CD4-positive, alpha-beta T cell treated with Interleukin-1 beta for 1 hour (primary cell): Measurements from ENCODE around the gene LGALS12.
A peak's percentile ranks its signal among the peaks of the same experiment; 100 is the strongest.
"Not testable (repeated sequence)": the region's sequence is repeated elsewhere in the genome, so short reads cannot be mapped to it uniquely, and the experiment has no call there.

ENCODE experiments used
- DNase-seq, 2 donors: peaks; one replicate each; pipeline ENCODE4 v3.0.0-alpha.2; 2020 to 2022

Gene LGALS12

DNA sequence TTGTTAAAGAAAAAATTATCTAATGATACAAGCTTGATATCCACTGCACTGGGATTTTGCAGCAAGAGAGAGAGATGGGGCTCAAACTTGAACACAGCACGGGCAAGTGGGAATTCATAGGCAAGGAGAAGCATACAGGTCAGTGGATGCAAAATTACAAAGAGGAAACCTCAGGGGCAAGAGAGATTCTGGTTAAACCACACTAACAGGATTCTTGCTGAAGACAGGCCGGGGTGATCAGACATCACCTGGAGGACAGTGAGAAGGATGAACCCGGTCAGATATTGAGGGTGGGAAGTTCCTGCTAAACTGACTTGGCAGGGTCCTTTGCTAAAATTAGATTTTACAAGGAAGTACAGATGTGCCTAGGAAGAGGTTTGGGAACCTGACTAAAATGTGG lies 28.2 kb downstream of the LGALS12 start:
- no peak for DNase-seq

DNA sequence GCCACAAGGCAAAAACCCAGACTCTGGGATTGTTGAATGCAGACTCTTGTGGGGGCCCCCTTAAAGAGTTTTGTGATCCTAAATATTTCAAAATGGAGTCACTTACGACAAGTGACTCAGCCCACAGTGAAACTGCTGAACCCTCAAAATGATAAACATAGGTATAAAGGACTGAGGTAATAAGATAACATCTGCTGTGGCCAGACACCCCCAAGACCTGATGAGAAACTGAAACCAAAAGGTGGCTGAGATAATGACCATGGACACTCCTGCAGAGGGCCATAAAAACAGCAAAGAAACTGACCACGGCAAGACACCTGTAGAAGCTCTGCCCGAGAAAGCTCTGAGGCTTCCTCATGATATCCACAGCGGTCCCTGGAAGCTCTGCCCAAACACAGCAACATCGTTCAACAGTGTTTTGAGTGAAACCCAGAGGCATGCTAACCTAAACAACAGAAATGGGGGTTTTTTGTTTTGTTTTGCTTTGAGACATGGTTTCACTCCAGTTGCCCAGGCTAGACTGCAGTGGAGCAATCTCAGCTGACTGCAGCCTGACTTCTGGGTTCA lies 29.1 kb downstream of the LGALS12 start:
- DNase-seq: peak; percentile 25 to 48

DNA sequence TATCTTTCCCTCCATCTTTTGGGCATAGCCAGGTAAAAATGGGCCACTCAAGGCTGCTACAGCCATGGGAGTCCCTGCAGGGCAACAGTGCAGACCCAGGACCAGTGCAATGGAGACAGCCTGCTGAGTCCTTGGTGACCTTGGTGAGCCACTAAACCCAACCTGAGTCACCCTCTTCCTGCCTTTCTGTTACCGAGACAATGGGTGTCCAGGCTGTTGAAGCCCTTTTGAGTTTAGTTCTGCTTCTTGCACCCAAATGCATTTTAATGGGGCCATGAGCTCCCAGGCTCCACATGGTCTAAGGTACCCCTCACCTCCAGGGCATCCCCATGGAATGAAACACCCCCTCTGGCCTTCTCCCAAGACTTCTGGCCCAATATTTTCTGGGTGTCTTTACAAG lies 29.9 kb downstream of the LGALS12 start:
- DNase-seq: peak; percentile 23 to 40

DNA sequence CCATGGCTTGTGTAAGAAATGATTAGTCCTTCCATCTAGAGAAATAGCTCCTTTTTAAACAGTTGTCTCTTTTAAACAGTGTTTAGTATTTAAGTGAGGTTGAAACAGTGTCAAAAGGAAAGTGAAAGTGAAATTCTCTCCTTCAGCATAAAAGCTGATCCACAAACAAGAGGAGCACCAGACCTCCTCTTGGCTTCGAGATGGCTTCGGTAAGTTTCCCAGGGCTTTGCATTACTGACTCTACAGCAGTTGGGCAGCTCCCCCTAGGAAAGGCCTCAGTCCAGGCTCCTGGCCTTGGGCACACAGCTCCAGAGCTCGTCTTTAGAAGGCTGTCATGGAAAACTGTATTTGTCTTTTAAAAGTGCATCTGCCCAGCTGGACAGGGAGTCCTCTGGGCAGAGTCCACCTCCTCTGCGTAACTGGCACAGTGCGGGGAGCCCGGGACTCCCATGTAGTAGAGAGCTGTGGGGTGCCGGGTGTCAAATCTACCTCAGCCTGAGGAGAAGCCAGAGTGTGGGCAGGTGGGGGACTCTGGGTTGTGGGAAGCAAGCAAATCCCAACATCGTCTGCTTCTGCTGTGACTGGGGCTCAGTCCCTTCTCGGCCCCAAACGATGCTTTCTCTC lies 30.9 kb downstream of the LGALS12 start, which contains the start of gene PLAAT4:
Gene PLAAT4 (plus strand): TSS at position 140 of the 624 bp plus-strand sequence. CDS start 61 bp downstream, at position 201.
- peak in 1 of 2 donors; percentile 68 for DNase-seq

DNA sequence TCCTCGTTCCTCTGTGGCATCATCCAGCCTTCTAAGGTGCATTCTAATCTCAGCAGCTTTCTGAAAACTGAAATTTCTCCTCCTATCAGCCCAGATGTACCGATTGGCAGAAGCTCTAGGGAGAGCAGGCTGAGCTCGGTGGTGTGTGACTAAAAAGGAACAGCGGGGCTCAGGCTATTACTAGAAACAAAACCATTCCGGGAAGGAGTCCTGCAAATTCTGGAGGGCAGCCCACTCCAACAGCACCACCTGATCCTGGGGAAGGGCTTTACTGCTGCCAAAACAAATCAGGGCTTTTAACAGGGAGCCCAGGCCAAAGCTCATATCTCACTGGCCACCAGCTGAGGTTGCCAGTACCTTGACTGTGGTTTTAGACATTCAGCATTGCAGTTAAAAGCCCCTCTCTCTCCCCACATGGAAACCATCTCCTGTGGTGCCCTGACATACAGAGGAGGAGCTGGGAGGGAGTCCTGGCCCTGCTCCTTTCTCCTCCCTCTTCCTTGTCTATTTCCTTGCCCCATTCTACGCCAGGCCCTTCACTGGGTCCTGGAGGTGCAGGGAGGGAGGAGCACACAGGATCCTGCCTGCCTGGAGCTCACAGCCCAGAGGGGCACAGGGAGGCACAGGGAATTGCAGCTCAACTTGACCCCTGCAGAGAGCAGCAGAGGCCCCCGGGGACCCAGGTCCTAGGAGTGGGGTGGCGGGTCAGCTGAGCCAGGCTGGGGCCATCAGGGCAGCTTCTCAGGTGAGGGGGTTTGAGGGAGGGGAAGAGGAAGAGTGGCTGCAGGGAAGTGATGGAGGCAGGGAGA lies 31.6 kb downstream of the LGALS12 start:
- peak in 1 of 2 donors; percentile 18 for DNase-seq

DNA sequence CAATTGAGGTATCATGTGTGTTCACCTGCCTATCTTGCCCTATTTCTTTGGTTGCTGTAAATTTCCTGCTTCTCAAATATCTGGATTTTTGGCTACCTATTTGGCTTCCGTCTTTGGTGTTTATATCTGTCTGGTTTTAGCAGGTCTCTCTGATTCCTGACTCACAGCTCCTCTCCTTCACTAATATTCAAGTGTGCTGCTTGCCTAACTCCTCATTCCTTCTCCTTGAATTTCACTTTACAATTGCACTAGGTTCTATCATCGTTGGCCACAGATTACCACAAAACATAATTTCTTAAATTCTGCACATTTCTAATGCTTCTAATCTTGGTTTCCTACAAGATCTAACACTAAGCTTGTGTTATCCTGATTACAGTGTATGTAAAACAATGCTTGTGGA lies 36.6 kb downstream of the LGALS12 start:
- not testable (repeated sequence) for DNase-seq

DNA sequence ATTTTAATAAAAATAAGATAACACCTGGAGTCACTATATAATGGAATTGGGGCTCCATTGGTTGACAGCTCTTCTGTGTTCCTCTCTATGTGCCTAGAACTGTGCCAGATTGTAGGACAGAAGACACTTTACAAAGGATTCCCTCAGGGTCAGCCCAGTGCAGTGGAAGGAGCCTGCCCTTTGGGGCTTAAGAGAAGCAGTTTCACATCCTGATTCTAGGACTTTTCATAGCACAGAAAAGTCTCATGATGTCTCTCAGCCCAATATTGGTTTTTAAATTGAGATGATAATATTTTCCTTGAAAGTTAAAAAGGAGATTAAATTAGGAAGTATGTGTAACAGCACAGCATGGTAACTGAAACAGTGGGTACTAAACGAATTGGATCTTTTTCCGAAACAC lies 37.8 kb downstream of the LGALS12 start:
- no peak for DNase-seq

DNA sequence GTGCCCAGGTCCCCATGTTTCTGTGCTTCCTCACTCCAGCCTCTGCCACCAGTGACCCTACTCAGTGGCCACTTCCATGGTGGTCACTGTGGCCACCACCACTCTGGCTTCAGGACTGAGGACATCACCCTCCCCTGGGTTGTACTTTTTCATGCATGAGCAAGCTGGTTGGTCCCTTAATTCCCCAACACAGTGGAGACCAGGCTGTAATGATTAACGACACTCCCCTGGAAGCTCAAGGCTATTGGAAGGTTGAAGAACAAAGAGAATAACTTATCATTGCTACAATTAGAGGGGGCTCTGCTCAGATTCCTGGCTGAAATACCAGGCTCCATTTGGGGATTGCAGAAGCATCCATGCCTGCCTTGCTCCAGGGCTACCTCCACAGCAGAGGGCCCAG lies 41.2 kb downstream of the LGALS12 start:
- no peak for DNase-seq

DNA sequence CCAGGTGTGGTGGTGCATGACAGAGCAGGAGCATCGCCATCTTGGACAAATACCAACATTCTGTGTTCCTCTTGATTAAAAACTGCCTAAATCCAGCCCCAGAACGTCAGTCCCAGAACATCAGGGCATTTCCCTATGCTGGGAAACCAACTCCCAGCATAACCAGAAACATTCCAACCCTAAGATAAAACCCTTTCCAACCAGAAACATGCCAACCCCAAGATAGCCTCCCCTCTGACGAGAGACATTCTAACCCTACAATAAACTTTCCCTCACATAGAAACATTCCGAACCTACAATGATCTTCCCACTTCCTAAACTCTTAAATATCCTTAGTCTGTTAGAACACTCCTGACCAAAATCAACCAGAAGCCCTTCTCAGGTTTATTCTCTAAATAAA lies 42.3 kb downstream of the LGALS12 start:
- no peak for DNase-seq

DNA sequence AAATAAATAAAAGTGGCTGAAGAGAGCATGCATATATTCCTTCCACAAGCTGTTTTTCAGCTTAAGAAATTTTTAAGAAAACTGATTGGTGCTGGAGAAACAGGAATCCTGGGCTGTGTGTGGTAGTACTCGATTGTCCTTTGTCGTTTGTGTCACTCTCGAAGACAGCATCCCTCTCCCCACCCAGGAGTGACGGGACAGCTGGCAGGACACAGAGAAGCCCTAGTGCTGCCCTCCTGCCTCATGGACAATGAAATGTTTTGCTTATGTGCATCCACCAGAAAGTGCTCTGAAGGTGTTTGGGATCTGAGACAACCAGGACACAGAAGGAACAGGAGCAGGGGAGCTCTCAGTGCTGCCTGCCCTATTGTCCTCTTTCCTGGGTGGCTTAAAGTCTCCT lies 43.5 kb downstream of the LGALS12 start:
- DNase-seq: no peak

DNA sequence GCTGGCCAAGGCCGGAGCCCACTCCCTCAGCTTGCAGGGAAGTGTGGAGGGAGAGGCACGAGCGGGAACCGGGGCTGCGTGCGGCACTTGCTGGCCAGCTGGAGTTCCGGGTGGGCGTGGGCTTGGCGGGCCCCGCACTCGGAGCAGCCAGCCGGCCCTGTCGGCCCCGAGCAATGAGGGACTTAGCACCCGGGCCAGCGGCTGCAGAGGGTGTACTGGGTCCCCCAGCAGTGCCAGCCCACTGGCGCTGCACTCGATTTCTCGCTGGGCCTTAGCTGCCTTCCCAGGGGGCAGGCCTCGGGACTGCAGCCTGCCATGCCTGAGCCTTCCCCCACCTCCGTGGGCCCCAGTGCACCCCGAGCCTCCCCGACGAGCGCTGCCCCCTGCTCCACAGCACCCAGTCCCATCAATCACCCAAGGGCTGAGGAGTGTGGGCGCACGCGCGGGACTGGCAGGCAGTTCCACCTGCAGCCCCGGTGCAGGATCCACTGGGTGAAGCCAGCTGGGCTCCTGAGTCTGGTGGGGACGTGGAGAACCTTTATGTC lies 44.3 kb downstream of the LGALS12 start:
- DNase-seq: not testable (repeated sequence)

DNA sequence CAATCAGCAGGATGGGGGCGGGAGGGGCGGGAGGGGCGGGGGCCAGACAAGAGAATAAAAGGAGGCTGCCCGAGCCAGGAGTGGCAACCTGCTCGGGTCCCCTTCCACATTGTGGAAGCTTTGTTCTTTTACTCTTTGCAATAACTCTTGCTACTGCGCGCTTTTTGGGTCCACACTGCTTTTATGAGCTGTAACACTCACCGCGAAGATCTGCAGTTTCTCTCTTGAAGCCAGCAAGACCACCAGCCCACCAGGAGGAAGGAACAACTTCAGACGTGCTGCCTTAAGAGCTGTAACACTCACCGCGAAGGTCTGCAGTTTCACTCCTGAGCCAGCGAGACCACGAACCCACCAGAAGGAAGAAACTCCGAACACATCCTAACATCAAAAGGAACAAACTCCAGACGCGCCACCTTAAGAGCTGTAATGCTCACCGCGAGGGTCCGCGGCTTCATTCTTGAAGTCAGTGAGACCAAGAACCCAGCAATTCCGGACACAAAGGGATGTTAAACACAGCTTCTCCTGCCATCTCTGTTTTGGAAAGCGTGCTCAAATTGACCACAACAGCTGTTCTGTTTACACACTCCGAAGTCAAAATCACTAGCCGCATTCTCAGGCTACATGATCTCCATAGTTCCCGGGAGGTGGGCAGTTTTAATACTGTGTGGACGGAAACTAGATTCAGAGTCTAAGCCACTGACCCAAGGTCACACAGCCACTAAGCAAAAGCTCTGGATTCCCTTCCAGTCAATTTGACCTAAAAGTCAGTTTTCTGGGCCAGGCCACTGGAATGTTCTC lies 45.4 kb downstream of the LGALS12 start:
- DNase-seq: peak; percentile 59 to 60

DNA sequence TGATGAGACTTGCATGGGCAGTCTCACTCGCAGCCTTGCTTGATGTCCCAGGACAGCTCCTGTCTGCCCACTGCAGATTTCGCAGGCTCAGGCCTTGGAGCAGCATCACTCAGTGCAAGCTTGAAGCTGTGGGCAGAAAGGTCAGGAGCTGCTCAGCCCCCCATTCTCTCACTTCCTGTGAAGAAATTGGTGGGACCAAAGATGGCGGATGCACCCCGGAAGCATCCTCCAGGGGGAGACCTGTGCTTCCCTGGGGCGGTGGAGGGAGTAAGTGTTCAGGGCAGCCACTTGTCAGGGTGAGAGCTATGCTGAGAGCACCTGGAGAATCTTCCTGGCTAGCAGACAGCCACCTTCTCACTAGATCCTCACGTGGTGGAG lies 46.0 kb downstream of the LGALS12 start:
- DNase-seq: peak in 1 of 2 donors; percentile 39

DNA sequence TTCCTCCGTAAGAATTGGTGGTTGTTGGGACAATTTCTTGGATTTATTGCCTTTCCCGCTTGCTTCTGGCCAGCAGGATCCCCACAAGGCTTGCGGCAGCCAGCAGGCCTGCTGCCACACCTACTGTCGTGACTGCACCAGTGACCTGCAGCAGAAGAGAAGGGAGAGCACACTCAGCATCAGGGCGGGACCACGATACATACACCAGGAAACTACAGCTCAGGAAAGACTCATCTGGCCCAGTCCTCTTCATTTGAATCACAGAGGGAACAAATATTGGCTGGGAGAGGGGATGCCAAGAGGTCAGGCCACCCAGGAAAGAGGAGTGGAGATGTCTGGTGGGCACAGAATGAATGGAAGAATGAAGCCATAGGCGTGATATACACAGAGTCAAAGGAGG lies 47.0 kb downstream of the LGALS12 start:
- DNase-seq: no peak

DNA sequence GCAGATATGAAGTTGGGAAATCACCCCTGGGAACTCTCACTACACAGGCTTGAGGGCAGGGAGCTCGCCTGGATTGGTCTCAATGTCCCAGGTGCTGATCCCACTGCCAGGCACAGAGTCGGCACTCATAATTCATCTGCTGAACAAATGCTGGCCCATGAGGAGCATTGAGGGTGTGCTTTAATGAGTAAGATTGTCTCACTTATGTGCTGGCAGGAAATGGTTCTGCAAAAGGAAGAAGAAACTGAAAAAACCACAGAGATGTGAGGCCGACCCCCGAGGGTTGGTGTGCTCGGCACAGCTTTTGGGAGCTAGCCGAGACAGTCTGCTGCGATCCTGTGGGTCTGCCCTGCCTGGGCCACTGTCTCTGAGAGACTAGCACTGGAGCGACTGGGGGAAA lies 47.9 kb downstream of the LGALS12 start:
- peak; percentile 62 to 68 for DNase-seq

DNA sequence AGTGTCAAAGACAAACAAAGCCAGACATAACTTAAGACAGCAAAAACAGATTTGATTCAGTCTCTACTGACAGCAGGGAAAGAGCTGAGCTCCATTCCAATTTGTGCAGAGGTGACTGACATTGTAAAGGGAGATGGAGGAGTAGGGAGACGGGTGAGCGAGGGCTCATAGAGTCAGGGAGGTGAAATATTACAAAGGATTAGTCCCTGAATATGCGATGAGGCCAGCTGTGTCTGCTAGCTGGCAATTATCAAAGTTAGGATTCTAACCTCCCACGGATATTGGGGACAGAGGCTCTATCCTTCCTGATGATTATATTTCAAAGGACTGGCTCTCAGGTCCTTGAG lies 49.0 kb downstream of the LGALS12 start:
- no peak for DNase-seq

DNA sequence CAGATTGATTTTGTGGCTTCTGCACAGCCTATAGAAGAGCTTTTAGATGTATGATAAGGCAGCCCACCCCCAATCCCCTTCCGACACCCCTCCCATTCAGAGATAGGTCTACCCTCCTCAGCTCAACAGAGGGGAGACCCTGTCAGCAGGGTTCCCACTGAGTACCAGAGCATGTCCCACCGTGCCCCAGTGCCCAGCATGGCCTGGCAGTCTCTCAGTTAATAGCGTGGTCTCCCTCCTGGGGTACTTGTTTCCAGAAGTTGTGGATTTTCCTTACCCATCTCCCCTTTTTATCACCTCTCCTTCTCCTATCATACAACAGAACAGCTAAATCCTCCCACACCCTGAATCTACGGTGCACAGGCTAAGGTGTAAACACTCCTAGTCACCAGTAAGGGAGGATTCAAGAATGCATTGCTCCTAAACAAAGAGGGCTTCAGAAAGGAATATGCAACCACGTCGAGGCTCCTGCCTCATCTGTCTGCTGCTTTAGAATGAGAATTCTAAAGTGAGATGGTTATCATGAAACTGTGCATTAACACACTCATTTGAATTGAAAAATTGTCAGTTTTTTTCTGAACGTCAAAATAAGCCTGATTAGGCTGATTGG lies 50.6 kb downstream of the LGALS12 start:
- DNase-seq: no peak

DNA sequence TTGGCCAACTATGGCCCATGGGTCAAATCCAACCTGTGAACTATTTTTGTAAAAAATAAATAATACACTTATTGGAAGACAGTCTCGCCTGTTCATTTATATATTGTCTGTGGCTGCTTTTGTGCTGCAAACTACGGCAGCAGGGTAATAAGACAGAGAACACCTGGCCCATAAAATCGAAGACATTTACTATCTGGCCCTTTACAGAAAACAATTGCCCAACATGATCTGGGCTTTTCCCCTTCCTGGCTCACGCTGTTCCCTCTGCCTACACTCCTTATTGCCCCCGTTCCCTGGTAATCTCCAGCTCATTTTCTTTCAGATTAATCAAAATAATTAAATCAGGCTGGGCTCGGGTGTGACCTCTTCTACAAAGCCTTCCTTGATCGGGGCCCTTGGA lies 51.7 kb downstream of the LGALS12 start:
- DNase-seq: no peak

DNA sequence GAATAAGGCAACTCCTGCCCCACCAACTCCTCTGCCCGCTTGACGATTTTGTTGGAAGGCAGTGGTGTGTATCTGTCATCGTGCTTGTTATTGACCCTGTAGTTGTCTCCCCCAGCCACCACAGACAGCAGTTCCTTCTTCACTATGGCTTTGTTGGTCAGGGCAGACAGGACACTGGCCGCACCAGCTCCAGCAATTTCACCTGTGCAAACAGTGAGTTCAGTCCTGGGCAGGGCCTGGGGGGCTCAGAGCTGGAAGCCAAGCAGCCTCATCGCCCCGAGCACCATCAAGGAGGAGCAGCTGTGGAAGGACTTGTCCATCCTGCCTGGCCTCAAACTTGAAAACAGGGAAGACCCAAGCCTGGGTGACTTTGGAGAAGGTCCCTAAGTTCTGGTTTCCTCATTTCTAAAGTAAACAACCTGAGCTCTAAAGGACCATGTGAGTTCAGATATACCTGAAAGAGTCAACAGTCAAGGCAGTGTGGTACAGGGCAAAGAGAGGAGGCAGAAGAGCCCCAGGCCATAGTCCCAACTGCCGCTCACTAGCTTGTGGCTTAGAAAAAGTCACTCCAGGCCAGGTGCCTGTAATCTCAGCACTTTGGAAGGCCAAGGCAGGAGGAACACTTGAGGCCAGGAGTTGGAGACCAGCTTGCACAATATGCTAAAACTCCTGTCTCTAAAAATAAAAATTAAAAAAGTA lies 52.7 kb downstream of the LGALS12 start:
- no peak for DNase-seq

DNA sequence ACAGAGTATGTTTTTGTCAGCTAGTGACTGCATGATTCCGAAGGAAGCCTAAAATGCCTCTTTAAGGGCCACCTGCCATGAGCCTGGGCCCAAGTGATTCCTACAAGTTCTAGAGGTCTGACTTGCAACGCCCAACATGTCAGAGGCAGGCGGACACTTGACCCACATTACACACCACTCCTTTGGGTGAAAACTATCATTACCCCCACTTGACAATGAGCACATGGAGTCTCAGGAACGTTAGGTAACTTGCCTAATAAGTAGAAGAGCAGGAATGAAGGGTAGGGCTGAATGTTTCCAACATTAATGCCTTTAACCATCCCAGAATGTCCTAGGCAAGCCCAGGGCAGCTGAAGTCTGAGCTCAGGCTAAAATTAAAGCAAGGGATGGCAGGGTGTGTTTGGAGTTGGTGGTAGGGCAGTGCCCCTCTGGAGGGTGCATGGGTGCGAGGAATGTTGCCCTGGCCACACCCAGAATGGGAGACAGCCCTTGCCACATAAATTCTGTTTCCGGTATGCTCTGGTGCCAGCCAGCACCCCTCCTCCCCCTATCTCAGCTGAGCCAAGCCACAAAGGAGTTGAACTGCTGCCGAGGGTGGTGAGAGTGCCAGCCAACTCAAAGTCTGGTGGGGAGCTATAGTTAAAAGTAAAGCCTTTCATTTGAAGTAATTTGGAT lies 54.8 kb downstream of the LGALS12 start:
- peak; percentile 43 to 49 for DNase-seq
